CD4-positive, alpha-beta T cell (primary cell): ENCODE measurements around the gene MVP. TPM values are rescaled to one million over a fixed set of nuclear protein-coding genes. Genes with fewer than 3 reads are reported as not detected.

Experiments
- ATAC-seq: fragments of 200-7000 bp; cut with Tn5 transposase; one replicate; pipeline ENCODE4 v1.10.0; 2022; ENCODE audit warnings: mild to moderate bottlenecking; ENCODE audit not compliant: poor library complexity
- CTCF ChIA-PET: fragments of 350-600 bp; sonication (Branson Sonifier 250); formaldehyde crosslinking; loops from one replicate; lab custom pipeline; 2021; ENCODE audit warnings: antibody characterized with exemption, inconsistent platforms; lab: Charles Lee
- POLR2A ChIA-PET: fragments of 350-600 bp; sonication (Branson Sonifier 250); formaldehyde crosslinking; loops from one replicate; lab custom pipeline; 2021; ENCODE audit warnings: antibody characterized with exemption, inconsistent platforms; lab: Charles Lee
- DNase-seq, 14 experiments: peaks; one replicate each; pipeline ENCODE4 v3.0.0-alpha.2; 2013 to 2020; ENCODE audit warnings: mixed read lengths in 2 of 14
- H3K27ac ChIP-seq, 2 donors: one replicate each; pipeline versions ENCODE4 v1.5.1 to v1.7.0; 2013; ENCODE audit warnings: low read length in 2 of 2, low read depth in 1 of 2, mild to moderate bottlenecking in 1 of 2
- H3K27me3 ChIP-seq, 2 experiments: 1 replicate in 1 of 2; 2 replicates in 1 of 2; pipeline versions ENCODE4 v1.6.1 to v1.7.0; 2013; ENCODE audit warnings: low read length in 2 of 2, control low read depth in 1 of 2, mild to moderate bottlenecking in 1 of 2, moderate library complexity in 1 of 2; ENCODE audit not compliant: insufficient read depth in 2 of 2, control insufficient read depth in 1 of 2
- H3K36me3 ChIP-seq: one replicate; pipeline ENCODE4 v1.6.1; 2013; ENCODE audit warnings: low read length, control low read depth; ENCODE audit not compliant: insufficient read depth
- H3K4me1 ChIP-seq: one replicate; pipeline ENCODE4 v1.6.1; 2013; ENCODE audit warnings: low read length, control low read depth; ENCODE audit not compliant: insufficient read depth
- H3K4me3 ChIP-seq: one replicate; pipeline ENCODE4 v1.5.1; 2013; ENCODE audit warnings: mild to moderate bottlenecking, low read length, moderate library complexity
- H3K9me3 ChIP-seq, 2 experiments: 1 replicate in 1 of 2; 2 replicates in 1 of 2; pipeline versions ENCODE4 v1.6.1 to v1.7.0; 2013; ENCODE audit warnings: low read length in 2 of 2, mild to moderate bottlenecking in 2 of 2, control low read depth in 1 of 2, moderate library complexity in 1 of 2; ENCODE audit not compliant: control insufficient read depth in 1 of 2, insufficient read depth in 1 of 2
- H3K27ac Mint-ChIP-seq: one replicate; pipeline ENCODE4 v1.8.0; 2020; ENCODE audit warnings: mixed read lengths
- H3K27me3 Mint-ChIP-seq: one replicate; pipeline ENCODE4 v1.8.0; 2021; ENCODE audit warnings: mixed read lengths
- H3K36me3 Mint-ChIP-seq: one replicate; pipeline ENCODE4 v1.8.0; 2021; ENCODE audit warnings: low read depth, mixed read lengths
- H3K4me1 Mint-ChIP-seq: one replicate; pipeline ENCODE4 v1.8.0; 2021; ENCODE audit warnings: low read depth, mixed read lengths
- H3K4me3 Mint-ChIP-seq: one replicate; pipeline ENCODE4 v1.8.0; 2020; ENCODE audit warnings: mild to moderate bottlenecking, mixed read lengths
- H3K9me3 Mint-ChIP-seq: one replicate; pipeline ENCODE4 v1.8.0; 2020; ENCODE audit warnings: mixed read lengths
- intact Hi-C, 2 experiments: fragments of 100-400 bp; cut with DNase I in 1 of 2; cut with micrococcal nuclease in 1 of 2; formaldehyde crosslinking; loops; one replicate each; pipeline versions ENCODE4 v1.15.1 to v1.9.0; 2023 to 2025; cut with DNase I, micrococcal nuclease
- total RNA-seq, 174 experiments: library from RNA in 2 of 174; stranded (reverse) in 2 of 174; gene quantifications; one replicate each; pipeline ENCODE4 v1.2.3 and lab custom pipeline; 2021 to 2026
- TF ChIP-seq, protein P1 (sequence below): fragments of 200-600 bp; IDR thresholded peaks from one replicate; pipeline ENCODE4 v1.8.0; 2022; ENCODE audit warnings: antibody characterized with exemption, mild to moderate bottlenecking

MVP gene
- total RNA-seq, 2 experiments from 2014 or later = 115 to 118 TPM

DNA sequence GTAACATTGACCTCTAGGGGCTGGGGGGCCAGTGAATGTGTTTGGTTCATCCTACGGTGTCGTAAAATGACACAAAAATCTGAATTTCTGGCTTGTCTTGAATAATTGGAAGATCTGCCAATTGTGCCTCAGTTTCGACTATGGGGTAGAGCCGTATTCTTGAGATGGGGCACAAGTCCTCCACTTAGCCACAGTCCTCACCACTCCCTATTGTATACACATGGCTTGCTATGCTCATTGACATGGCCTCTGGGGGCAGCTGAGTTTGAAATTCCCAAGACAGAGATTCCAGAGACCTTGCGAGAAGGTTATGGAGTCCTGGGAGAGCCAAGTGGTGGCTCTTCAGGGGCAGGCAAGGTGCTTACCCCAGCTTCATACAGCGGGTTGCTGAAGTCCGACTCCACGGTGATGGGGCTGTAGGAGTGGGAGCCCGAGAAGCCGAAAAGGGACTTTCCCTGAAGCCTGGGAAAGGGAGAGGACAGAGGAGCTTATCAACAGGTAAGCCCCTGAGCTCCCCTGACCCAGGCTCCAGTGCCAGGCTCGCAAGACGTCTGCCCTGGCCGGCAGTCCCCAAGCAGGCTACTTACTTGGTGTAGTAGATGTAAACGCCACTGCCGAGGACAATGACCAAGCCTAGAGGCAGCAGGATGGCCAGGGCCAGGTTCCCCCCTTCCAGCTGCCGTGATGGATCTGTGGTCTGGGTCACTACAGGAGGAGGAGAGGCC lies 51.7 kb downstream of the MVP start:
- Histone ChIP-seq H3K4me3 (no peak overlapping the region), H3K27me3 (peaks cover 10 to 11% of the 10 kb centered on the region in 2 experiments), H3K36me3 (no peaks in the 10 kb centered on the region), H3K27ac (no peak overlapping the region), H3K9me3 (peaks cover 0 to 3% of the 10 kb centered on the region in 2 experiments), H3K4me1 (peaks cover 10% of the 10 kb centered on the region)
- ChIA-PET CTCF (interaction anchor here (0.6 kb wide), 1 partner anchor 152 kb away, joined by 4 read pairs; no protein-coding TSS in a partner anchor), POLR2A (no interaction called here)
- Mint-ChIP-seq H3K9me3 (no peaks in the 10 kb centered on the region), H3K4me3 (no peak overlapping the region), H3K27ac (no peak overlapping the region), H3K36me3 (no peaks in the 10 kb centered on the region), H3K27me3 (peaks cover 8% of the 10 kb centered on the region), H3K4me1 (peaks cover 7% of the 10 kb centered on the region)
- intact Hi-C loops = no loop called here
- ATAC-seq (no peak), DNase-seq (no peak)
- TF ChIP-seq, protein P1, sequence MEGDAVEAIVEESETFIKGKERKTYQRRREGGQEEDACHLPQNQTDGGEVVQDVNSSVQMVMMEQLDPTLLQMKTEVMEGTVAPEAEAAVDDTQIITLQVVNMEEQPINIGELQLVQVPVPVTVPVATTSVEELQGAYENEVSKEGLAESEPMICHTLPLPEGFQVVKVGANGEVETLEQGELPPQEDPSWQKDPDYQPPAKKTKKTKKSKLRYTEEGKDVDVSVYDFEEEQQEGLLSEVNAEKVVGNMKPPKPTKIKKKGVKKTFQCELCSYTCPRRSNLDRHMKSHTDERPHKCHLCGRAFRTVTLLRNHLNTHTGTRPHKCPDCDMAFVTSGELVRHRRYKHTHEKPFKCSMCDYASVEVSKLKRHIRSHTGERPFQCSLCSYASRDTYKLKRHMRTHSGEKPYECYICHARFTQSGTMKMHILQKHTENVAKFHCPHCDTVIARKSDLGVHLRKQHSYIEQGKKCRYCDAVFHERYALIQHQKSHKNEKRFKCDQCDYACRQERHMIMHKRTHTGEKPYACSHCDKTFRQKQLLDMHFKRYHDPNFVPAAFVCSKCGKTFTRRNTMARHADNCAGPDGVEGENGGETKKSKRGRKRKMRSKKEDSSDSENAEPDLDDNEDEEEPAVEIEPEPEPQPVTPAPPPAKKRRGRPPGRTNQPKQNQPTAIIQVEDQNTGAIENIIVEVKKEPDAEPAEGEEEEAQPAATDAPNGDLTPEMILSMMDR = no peak

DNA sequence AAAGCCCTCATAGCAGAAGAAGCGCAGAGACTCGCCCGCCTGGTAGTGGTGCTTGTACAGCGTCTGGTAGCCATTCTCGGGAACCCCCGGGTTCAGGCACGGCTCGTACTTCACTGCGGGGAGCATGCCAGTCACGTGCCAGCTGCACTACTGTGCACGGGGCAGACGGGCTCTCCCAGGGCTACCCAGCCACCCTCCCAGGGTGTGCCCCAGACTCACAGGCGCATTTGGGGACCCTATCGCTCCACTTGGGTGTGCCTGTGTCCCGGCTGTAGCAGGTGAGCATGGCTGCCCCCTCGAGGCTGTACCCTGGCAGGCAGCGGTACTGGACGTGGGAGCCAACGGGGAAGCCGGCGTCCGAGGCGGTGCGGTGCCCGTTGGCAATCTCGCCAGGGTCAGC lies 53.1 kb downstream of the MVP start:
- Mint-ChIP-seq H3K36me3 (no peaks in the 10 kb centered on the region), H3K4me1 (peaks cover 18% of the 10 kb centered on the region), H3K9me3 (no peaks in the 10 kb centered on the region), H3K27ac (no peak overlapping the region), H3K27me3 (peaks cover 18% of the 10 kb centered on the region), H3K4me3 (no peak overlapping the region)
- peaks cover 20% of the 10 kb centered on the region for H3K4me1 ChIP-seq
- POLR2A ChIA-PET = no interaction called here
- peaks cover 21 to 23% of the 10 kb centered on the region in 2 experiments for H3K27me3 ChIP-seq
- H3K9me3 ChIP-seq = peaks cover 0 to 10% of the 10 kb centered on the region in 2 experiments
- ATAC-seq (no peak), DNase-seq (no peak)
- CTCF ChIA-PET = no interaction called here
- H3K4me3 ChIP-seq = no peak overlapping the region
- intact Hi-C loops = no loop called here
- no peaks in the 10 kb centered on the region for H3K36me3 ChIP-seq
- TF ChIP-seq, protein P1 = no peak
- no peak overlapping the region for H3K27ac ChIP-seq

DNA sequence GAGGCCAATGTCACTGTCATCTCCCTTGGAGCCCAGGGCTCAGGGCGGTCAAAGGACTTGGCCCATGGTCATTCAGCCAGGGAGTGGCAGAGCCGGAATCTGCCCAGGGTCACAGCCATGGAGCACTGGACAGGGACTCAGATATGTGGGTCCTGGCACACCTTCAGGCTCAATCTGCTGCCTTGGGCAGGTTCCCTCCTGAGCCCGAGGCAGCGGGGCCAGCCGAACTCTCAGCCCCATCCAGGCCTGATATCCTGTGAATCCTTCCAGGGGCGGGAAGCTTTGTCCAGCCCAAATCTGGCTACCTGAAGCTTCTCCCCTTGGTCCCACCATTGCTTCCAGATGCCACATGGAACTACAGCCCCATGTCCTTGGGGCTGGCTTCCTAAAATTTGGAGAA lies 54.9 kb downstream of the MVP start:
- CTCF ChIA-PET = no interaction called here
- intact Hi-C loops = no loop called here
- H3K9me3 Mint-ChIP-seq = no peaks in the 10 kb centered on the region
- peaks cover 20% of the 10 kb centered on the region for H3K4me1 ChIP-seq
- H3K36me3 Mint-ChIP-seq = no peaks in the 10 kb centered on the region
- H3K36me3 ChIP-seq = no peaks in the 10 kb centered on the region
- H3K27me3 ChIP-seq = peaks cover 23 to 26% of the 10 kb centered on the region in 2 experiments
- POLR2A ChIA-PET = no interaction called here
- no peak overlapping the region for H3K4me3 Mint-ChIP-seq
- H3K9me3 ChIP-seq = peaks cover 0 to 10% of the 10 kb centered on the region in 2 experiments
- ATAC-seq = no peak
- no peak for DNase-seq
- no peak overlapping the region for H3K27ac ChIP-seq
- no peak overlapping the region for H3K27ac Mint-ChIP-seq
- TF ChIP-seq, protein P1 = no peak
- H3K4me3 ChIP-seq = no peak overlapping the region
- peaks cover 23% of the 10 kb centered on the region for H3K27me3 Mint-ChIP-seq
- H3K4me1 Mint-ChIP-seq = peaks cover 18% of the 10 kb centered on the region
